GM20000 (cell line): ENCODE data around the gene MAST4.

ENCODE experiments used
- DNase-seq: peaks from one replicate; pipeline ENCODE4 v3.0.0; 2012; ENCODE audit warnings: low spot score
- TF ChIP-seq, protein P1 (sequence below): IDR thresholded peaks from 2 replicates; pipeline ENCODE4 v1.5.1; 2012; ENCODE audit warnings: mild to moderate bottlenecking, control low read depth; ENCODE audit errors: extremely low read depth, missing control alignments

MAST4 gene

DNA sequence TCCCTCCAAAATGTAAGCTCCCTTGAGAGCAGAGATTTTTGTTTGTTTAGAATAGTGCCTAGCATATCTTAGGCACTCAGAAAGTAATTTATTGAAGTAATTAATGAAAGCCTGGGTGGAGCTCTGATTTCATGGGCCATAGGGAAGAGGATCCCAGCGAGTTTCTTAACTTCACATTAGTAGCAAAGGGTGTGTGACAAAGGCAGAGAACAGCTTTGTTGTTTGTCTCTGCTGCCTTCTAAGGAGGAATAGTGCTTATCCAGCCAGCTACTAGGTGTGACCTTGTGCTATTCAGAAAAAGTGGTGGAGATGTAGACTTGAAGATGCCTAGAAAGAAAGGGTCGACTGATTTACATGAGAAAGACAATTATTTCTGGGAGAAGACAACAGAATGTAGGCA lies 451.4 kb downstream of the MAST4 start:
- TF ChIP-seq, protein P1, sequence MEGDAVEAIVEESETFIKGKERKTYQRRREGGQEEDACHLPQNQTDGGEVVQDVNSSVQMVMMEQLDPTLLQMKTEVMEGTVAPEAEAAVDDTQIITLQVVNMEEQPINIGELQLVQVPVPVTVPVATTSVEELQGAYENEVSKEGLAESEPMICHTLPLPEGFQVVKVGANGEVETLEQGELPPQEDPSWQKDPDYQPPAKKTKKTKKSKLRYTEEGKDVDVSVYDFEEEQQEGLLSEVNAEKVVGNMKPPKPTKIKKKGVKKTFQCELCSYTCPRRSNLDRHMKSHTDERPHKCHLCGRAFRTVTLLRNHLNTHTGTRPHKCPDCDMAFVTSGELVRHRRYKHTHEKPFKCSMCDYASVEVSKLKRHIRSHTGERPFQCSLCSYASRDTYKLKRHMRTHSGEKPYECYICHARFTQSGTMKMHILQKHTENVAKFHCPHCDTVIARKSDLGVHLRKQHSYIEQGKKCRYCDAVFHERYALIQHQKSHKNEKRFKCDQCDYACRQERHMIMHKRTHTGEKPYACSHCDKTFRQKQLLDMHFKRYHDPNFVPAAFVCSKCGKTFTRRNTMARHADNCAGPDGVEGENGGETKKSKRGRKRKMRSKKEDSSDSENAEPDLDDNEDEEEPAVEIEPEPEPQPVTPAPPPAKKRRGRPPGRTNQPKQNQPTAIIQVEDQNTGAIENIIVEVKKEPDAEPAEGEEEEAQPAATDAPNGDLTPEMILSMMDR: no peak
- no peak for DNase-seq

DNA sequence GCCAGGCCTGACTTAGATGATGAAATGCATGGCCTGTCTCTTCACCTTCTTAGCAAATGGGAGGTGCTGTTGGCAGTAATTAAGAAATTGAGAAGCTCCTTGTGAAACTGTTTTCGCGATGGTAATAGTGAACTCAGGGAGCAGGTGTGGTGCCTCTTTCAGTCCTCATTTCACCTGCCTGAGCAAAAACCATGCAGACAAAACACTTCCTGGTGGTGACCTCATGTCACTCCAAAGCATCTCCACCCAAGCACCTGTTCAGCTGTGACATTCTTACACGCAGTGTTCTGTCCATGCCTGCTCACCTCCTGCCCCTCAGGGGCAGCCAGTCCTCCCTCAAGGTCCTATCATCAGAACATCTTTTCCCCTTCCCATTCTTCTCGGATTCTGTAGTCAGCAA lies 453.9 kb downstream of the MAST4 start:
- TF ChIP-seq, protein P1: no peak
- DNase-seq: no peak

DNA sequence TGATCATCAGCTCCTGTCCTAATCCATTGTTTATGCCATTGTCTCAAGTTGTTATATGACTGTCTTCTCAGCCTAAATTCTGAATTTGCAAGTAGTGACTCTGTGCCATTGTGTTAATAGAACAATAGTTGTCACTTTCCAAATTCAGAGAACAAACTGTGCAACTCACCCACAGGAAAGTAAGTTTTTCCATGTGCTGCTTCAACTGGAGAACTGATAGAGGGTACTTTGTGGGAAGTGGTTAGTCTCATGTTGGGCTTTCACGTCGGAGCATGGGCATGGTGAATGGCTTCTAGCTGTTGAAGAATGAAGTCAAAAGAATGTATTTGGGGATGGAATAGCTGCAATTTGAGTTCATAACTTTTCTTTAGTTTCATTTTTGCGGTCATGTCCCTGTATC lies 454.4 kb downstream of the MAST4 start:
- no peak for DNase-seq
- TF ChIP-seq, protein P1: no peak

DNA sequence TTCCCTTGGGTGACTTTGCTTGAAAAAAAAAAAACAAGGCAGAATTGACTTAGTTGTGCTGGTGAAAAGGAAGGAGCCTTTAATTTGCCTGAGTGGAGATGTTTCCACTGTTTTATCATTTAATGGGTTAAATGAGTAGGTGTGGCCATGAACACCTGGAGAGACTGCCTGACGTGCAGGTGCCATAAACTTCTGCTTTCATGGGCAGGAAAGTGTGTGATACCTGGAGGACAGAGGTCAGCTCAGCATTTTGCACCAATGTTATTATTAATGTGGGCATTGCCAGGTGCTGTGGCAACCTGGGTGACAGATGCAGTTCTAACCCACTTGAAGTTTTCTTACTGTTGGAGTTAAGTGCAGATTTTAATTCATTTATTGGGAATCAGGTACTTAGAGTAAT lies 455.0 kb downstream of the MAST4 start:
- TF ChIP-seq, protein P1: no peak
- no peak for DNase-seq

DNA sequence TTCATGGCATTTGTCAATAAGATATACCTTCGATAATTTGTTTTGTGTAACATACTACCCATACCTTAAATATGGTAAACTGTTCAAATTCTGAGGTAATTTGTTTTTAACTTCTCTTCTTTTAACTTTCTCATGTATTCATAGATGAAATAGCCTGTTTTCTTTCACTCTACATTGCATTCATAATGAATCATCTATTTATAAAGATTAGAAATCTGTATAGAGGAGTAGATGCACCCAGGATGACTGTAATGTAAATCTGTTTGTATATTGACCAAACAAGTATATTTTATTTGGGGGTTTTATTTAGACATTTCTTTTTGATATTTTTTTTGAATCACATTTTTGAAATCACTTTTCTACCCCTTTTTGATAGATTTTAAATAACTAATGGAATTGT lies 455.8 kb downstream of the MAST4 start:
- DNase-seq: no peak
- TF ChIP-seq, protein P1: no peak

DNA sequence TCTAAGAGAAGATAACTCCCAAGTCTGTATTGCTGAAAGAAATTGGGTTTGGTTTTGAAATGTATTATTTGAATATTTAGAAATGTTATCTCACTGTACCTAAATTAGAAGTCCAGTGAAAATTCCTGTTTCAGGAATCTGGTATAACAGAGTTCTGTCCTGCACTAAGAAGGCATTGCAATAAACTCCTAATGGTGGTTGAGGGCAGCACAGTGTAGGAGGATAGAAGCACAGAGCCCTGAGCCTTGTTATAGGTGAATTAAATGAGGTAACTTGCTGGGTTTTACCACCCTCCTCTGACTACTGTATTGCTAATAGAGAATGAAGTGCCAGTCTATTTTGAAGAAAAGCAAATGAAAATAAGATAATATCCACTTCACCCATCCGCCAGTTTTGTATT lies 457.0 kb downstream of the MAST4 start:
- TF ChIP-seq, protein P1: no peak
- DNase-seq: no peak

DNA sequence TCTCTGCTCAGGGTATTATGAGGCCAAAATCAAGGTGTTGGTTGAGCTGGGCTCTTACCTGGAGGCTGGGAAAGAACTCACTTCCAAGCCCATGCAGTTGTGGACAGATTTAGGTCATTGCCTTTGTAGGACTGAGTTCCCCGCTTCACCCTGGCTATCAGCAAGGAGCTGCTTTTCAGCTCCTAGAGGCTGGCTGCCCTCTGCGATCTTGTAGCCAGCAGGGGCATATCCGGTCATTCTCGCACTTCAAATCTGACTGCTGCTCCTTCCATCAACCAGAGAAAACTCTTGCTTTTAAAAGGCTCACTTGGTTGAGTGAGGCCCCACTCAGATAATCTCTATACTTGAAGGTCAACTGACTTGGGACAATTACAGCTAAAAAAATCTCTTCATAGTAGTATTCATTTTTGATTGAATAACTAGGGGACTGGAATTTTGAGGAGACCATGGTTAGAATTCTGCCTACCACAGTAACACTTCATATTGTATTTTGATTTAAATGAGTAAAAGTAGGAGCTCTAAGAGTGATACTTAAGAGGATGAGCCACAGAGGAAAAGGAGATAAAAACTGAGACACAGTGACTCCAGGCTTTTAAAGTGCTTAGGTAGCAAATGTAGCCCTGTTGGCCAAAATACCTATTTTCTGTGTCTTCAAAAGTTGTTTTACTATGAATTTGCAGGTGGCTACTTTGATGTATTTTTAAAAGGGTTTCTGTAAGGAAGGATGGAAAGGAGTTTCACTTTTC lies 463.0 kb downstream of the MAST4 start:
- no peak for DNase-seq
- TF ChIP-seq, protein P1: no peak
